T-helper 1 cell treated with Interleukin-12 subunit alpha and Interleukin-12 subunit beta and Interleukin-4 antibody, amounts not matched to agents 30 μg/mL and 1 μg/mL, for 36 hours (primary cell): ENCODE data around the gene SH2D3C.

ENCODE experiments used
- H3K27ac Mint-ChIP-seq: one replicate; pipeline ENCODE4 v1.8.0; 2021; ENCODE audit warnings: mild to moderate bottlenecking, mixed read lengths
- H3K27me3 Mint-ChIP-seq: one replicate; pipeline ENCODE4 v1.8.0; 2021; ENCODE audit warnings: low read depth, mixed read lengths
- H3K36me3 Mint-ChIP-seq: one replicate; pipeline ENCODE4 v1.8.0; 2021; ENCODE audit warnings: low read depth, mixed read lengths
- H3K4me1 Mint-ChIP-seq: one replicate; pipeline ENCODE4 v1.8.0; 2021; ENCODE audit warnings: low read depth, mixed read lengths
- H3K4me3 Mint-ChIP-seq: one replicate; pipeline ENCODE4 v1.8.0; 2021; ENCODE audit warnings: mild to moderate bottlenecking, moderate library complexity, mixed read lengths
- H3K9me3 Mint-ChIP-seq: one replicate; pipeline ENCODE4 v1.8.0; 2021; ENCODE audit warnings: mixed read lengths

SH2D3C gene

GRCh38 chr9:127723013-127723412 lies 55.5 kb downstream of the SH2D3C start:
- Mint-ChIP-seq H3K27ac (no peak overlapping the region), H3K4me3 (no peak overlapping the region), H3K36me3 (no peaks in the 10 kb centered on the region), H3K9me3 (no peaks in the 10 kb centered on the region), H3K27me3 (no peaks in the 10 kb centered on the region), H3K4me1 (peaks cover 6% of the 10 kb centered on the region)

DNA sequence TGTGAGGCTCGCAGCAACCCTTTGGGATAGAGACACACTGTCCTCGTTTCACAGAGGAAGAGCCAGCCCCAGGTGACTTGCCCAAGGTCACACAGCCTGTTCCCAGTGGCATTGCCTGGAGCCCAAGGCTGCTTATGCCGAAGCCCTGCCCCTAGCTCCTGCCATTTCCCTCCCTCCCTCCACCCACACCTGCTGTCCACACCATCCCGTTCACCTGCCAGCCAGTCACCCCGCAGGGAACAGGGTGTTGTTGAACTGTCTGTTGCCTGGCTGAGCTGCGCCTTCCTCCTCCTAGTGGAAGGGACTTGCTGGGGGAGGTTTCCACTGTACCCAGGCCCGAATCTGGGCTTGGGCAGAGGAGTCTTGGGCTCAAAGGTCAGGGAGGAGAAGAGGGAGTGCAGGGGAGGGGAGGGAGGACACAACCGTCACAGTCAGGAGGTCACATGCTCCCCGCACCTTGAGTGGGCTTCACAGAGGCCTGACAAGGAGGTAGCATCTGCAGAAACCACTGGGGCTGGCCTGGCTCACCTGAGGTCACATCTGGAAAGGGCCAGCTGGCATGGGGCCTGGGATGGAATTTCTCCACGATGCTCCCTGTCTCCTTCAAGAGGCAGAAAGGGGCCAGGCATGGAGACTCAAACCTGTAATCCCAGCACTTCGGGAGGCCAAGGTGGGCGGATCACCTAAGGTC lies 56.3 kb downstream of the SH2D3C start:
- H3K4me3 Mint-ChIP-seq: no peak overlapping the region
- no peaks in the 10 kb centered on the region for H3K27me3 Mint-ChIP-seq
- no peaks in the 10 kb centered on the region for H3K36me3 Mint-ChIP-seq
- H3K4me1 Mint-ChIP-seq: peaks cover 6% of the 10 kb centered on the region
- no peak overlapping the region for H3K27ac Mint-ChIP-seq
- no peaks in the 10 kb centered on the region for H3K9me3 Mint-ChIP-seq

- H3K9me3 Mint-ChIP-seq: no peaks in the 10 kb centered on the region
- H3K36me3 Mint-ChIP-seq: no peaks in the 10 kb centered on the region
- peaks cover 6% of the 10 kb centered on the region for H3K4me1 Mint-ChIP-seq
- no peaks in the 10 kb centered on the region for H3K27me3 Mint-ChIP-seq
- no peak overlapping the region for H3K4me3 Mint-ChIP-seq
- no peak overlapping the region for H3K27ac Mint-ChIP-seq
Observed at GRCh38 chr9:127721391-127721821, 57.1 kb downstream of the SH2D3C start.

GRCh38 chr9:127720865-127721227 lies 57.6 kb downstream of the SH2D3C start:
- H3K36me3 Mint-ChIP-seq: no peaks in the 10 kb centered on the region
- H3K4me1 Mint-ChIP-seq: peaks cover 12% of the 10 kb centered on the region
- no peak overlapping the region for H3K27ac Mint-ChIP-seq
- H3K9me3 Mint-ChIP-seq: no peaks in the 10 kb centered on the region
- no peaks in the 10 kb centered on the region for H3K27me3 Mint-ChIP-seq
- H3K4me3 Mint-ChIP-seq: no peak overlapping the region

DNA sequence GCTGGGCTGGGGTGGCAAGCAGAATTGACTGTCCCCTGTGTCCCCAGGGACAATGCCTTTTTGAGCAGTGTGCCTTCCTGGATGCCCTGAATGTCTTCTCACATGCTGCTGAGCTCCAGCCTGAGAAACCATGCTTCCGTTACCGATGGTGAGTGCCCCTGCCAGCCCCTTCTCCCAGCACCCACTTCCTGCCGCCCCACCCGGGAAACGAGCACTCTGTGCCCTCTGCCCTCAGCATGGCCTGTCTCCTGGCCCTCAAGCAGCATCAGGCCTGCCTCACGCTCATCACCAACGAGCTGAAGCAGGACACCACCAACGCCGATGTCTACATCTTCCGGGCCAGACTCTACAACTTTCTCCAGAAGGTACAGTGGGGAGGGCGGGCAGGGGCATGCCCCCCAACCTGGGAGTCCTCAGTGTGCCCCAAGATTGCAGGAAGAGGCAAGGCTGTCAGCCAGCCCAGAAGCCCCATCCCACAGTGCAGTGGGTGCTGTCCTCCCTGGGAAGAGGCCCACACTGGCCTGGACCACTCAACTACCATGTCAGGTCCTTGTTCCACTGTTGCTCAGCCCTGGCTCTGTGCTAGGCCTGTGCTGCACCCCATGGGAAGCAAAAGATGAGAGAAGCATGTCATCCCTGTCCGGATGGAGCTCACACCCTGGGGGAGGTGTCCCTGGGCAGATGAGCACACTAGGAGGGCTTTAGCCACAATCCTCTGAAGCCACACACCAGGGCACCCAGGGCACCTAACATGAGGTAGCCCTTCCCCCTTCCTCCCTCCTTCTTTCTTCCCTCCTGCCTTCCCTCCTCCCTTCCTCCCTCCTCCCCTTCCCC lies 58.2 kb downstream of the SH2D3C start:
- no peaks in the 10 kb centered on the region for H3K9me3 Mint-ChIP-seq
- peak overlapping the region; percentile 21 for H3K27ac Mint-ChIP-seq
- no peaks in the 10 kb centered on the region for H3K36me3 Mint-ChIP-seq
- H3K4me3 Mint-ChIP-seq: peak overlapping the region; percentile 26
- peaks cover 14% of the 10 kb centered on the region for H3K4me1 Mint-ChIP-seq
- no peaks in the 10 kb centered on the region for H3K27me3 Mint-ChIP-seq

DNA sequence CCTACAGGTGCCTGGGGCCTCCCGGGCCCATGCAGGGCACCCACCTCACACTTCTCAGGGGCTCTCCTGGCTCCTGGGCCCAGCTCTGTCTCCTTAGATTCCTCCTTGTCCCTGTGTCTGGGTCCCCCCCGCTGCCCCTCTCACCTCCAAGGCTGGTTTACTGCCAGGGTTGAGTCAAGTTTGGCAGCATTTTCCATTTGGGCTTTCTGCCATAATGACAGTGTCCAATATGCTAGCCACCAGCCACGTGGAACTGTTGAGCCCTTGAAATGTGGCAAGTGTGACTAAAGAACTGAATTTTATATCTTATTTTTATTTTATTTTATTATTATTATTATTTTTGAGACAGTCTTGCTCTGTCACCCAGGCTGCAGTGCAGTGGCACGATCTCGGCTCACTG lies 60.7 kb downstream of the SH2D3C start:
- Mint-ChIP-seq H3K4me3 (no peak overlapping the region), H3K27me3 (no peaks in the 10 kb centered on the region), H3K4me1 (peaks cover 14% of the 10 kb centered on the region), H3K36me3 (no peaks in the 10 kb centered on the region), H3K9me3 (no peaks in the 10 kb centered on the region), H3K27ac (no peak overlapping the region)

DNA sequence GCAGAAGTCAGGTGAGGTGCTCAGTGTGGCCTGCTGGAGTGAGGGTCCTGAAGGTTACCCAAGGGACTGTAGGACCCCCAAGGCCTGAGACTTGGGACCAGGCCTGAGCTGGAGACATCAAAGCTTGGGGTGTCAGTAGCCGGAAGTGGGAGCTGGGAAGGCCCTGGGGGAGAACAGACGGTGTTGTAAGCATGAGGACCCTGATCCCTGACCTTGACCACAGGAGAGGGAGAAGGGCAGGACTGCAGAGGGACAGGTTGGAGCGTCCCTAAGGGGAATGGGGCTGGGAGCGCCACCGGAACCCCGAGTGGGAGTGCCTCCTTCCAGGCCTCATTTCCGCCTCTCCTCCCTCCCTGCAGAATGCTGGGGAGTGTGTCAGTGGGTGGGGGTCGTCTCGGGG lies 62.1 kb downstream of the SH2D3C start:
- Mint-ChIP-seq H3K4me3 (peak overlapping the region; percentile 98), H3K27me3 (no peaks in the 10 kb centered on the region), H3K27ac (no peak overlapping the region), H3K9me3 (no peaks in the 10 kb centered on the region), H3K36me3 (no peaks in the 10 kb centered on the region), H3K4me1 (peaks cover 14% of the 10 kb centered on the region)

DNA sequence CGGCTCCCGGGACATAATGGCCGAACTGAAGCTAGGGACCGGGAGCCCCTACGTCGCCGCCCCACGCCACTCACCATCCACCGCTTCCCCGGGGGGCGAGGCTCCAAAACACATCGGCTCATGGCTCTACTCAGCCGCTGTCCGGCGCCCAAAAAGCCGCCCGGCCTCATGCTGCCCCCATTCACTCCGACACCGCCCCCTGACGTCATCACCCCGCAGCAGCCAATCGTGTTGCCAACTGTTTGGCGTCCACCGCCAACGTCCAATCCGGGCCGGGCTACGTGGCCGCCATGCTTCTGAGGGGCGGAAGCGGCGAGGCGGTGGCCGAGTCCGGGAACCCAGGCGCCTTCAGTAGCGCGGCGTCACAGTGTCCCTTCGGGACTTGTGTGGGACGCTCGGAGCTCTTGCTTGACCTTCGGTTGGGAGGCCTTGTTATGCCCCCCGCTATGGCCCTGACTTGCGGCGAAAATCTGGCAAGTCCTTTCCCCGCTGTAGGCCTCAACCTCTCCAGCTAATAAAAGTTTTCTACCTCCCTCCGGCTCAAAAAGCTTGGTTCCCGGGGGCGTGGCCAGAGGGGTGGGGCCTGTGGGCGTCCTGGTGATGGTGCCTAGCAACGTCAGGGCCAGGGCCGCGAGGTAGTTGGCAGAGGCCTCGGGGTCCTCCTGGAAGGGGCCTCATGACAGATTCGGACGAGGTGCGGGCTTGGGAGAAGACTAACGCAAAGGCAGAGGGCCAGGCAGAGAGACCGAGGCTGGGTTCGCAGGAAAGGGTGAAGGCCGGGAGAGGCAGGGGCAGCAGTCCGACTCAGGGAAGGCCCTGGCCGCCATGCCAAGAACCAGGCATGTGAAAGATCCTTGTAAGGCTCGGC lies 62.8 kb downstream of the SH2D3C start, which contains the start of the genes PTRH1 and TTC16:
PTRH1 (minus strand) TSS at position 194 of the 868 bp plus-strand sequence; CDS start at position 170, 24 bp downstream.
TTC16 (plus strand) TSS at position 610 of the 868 bp plus-strand sequence; CDS start at position 677, 67 bp downstream.
- no peaks in the 10 kb centered on the region for H3K27me3 Mint-ChIP-seq
- H3K9me3 Mint-ChIP-seq: no peaks in the 10 kb centered on the region
- H3K4me3 Mint-ChIP-seq: peak within 1 kb of the TSS; percentile 98
- peaks cover 15% of the 10 kb centered on the region for H3K4me1 Mint-ChIP-seq
- H3K27ac Mint-ChIP-seq: peak within 1 kb of the TSS; percentile 97
- no peaks in the 10 kb centered on the region for H3K36me3 Mint-ChIP-seq

- H3K27ac Mint-ChIP-seq: peak overlapping the region; percentile 97
- H3K4me1 Mint-ChIP-seq: peaks cover 20% of the 10 kb centered on the region
- no peaks in the 10 kb centered on the region for H3K27me3 Mint-ChIP-seq
- H3K36me3 Mint-ChIP-seq: no peaks in the 10 kb centered on the region
- H3K9me3 Mint-ChIP-seq: no peaks in the 10 kb centered on the region
- H3K4me3 Mint-ChIP-seq: peak overlapping the region; percentile 98
Observed at GRCh38 chr9:127714951-127715469, 63.5 kb downstream of the SH2D3C start.

DNA sequence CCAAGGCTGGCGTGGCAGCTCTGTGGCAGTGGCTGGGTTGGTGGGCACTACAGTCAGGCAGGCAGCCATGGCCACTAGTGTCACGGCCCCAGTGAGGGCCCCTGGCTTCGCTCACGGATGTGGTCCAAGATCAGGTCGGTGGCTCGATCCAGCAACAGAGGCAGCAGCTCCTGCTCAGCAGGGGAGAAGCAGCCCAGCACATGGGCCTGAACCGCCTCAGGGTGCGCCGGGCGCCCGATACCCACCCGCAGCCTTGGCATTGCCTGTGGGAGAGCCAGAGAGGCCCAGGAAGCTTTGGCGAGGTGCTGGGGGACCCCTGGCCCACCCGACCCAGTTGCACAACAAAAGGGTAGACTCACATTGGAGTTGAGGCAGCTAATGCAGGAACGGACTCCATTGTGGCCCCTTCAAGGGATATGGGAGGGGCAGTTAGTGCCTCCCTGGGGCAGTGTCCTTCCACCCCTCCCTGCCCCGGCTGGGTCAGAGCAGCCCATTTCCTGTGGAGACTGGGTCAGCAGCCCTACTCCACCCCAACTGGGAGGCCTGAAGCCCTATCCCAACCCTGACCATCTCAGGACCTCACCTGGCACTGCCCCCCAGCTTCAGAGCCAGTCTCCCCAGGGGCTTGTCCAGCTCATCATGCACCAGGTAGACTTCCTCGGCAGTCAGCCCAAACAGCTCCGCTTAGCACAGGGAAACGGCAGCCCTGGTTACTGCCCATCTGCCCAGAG lies 64.3 kb downstream of the SH2D3C start:
- Mint-ChIP-seq H3K4me3 (peak overlapping the region; percentile 73), H3K4me1 (peaks cover 16% of the 10 kb centered on the region), H3K9me3 (no peaks in the 10 kb centered on the region), H3K27ac (no peak overlapping the region), H3K27me3 (no peaks in the 10 kb centered on the region), H3K36me3 (no peaks in the 10 kb centered on the region)

DNA sequence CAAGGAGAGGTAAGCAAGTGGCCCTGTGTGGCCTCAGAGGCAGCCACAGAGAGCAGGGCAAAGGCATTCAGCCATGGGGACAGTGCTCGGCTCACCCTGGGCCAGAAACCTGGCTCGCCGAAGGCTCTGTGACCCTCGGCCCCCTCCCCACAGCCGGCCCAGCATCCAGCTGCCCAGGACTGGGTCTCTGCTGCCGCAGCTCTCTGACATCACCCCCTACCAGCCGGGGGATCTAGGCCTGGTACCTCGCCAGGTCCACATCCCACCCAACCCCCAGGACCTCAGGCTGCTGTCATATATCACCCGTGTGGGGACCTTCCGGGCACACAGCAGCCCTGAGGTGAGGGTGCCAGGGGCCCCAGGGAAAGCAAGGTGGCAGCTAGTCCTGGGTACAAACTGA lies 65.6 kb downstream of the SH2D3C start:
- H3K27me3 Mint-ChIP-seq: no peaks in the 10 kb centered on the region
- peaks cover 3% of the 10 kb centered on the region for H3K9me3 Mint-ChIP-seq
- H3K4me3 Mint-ChIP-seq: peak overlapping the region; percentile 16
- H3K4me1 Mint-ChIP-seq: peaks cover 17% of the 10 kb centered on the region
- H3K36me3 Mint-ChIP-seq: no peaks in the 10 kb centered on the region
- H3K27ac Mint-ChIP-seq: no peak overlapping the region

GRCh38 chr9:127712371-127712770 lies 66.1 kb downstream of the SH2D3C start:
- H3K36me3 Mint-ChIP-seq: no peaks in the 10 kb centered on the region
- H3K9me3 Mint-ChIP-seq: peaks cover 3% of the 10 kb centered on the region
- peaks cover 20% of the 10 kb centered on the region for H3K4me1 Mint-ChIP-seq
- H3K27ac Mint-ChIP-seq: no peak overlapping the region
- H3K27me3 Mint-ChIP-seq: no peaks in the 10 kb centered on the region
- peak overlapping the region; percentile 16 for H3K4me3 Mint-ChIP-seq

DNA sequence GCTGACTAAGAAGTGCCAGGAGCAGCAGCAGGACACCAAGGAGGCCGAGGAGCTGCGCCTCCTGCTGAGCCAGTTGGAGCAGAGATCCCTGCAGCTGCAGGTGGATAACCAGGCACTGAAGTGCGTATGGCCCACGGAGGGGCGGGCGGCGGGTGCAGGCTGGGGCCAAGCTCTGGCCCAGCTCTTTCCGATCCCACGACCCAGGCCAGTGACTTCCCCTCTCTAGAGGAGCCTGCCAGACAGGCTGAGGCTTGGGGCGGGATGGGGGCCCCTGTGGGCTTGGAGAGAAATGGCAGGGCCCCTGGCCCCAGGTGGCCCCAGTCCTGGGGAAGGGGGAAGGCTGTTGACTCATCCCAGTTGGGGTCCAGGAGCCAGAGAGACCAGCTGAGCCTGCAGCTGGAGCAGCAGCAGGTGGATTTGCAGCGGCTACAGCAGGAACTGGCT lies 66.6 kb downstream of the SH2D3C start:
- Mint-ChIP-seq H3K27ac (no peak overlapping the region), H3K4me3 (no peak overlapping the region)

More for the DNA sequence above, 66.6 kb downstream of the SH2D3C start:
- Mint-ChIP-seq H3K9me3 (peaks cover 3% of the 10 kb centered on the region), H3K4me1 (peaks cover 20% of the 10 kb centered on the region), H3K27me3 (no peaks in the 10 kb centered on the region), H3K36me3 (no peaks in the 10 kb centered on the region)
